Right lobe of liver (tissue), 6 donors: ENCODE results near the gene PCNT. TPM values are rescaled to one million over a fixed set of nuclear protein-coding genes. Genes with fewer than 3 reads are reported as not detected.

Experiments
- ATAC-seq, 4 donors: fragments of 200-7000 bp; cut with Tn5 transposase; one replicate each; pipeline ENCODE4 v1.9.1; 2020; ENCODE audit warnings: mild to moderate bottlenecking in 4 of 4, moderate library complexity in 4 of 4
- DNase-seq, 3 donors: peaks; one replicate each; pipeline ENCODE4 v3.0.0-alpha.2; 2020
- H3K27ac ChIP-seq, 3 donors: fragments of 200-600 bp; one replicate each; pipeline ENCODE4 v1.8.0; 2022
- H3K27me3 ChIP-seq, 2 donors: fragments of 200-600 bp; one replicate each; pipeline ENCODE4 v1.8.0; 2022
- H3K36me3 ChIP-seq, 4 donors: fragments of 200-600 bp; sonication (generic) in 1 of 4; one replicate each; pipeline versions ENCODE4 v1.5.1 to v1.8.0; 2017 to 2022; ENCODE audit warnings: control low read depth in 1 of 4
- H3K4me1 ChIP-seq, 4 donors: fragments of 200-600 bp; sonication (generic) in 1 of 4; one replicate each; pipeline versions ENCODE4 v1.5.1 to v1.8.0; 2017 to 2022; ENCODE audit warnings: control low read depth in 1 of 4
- H3K4me3 ChIP-seq, 3 donors: fragments of 200-600 bp; one replicate each; pipeline ENCODE4 v1.8.0; 2022
- H3K9me3 ChIP-seq, 4 donors: fragments of 200-600 bp; sonication (generic) in 1 of 4; one replicate each; pipeline versions ENCODE4 v1.5.1 to v1.8.0; 2017 to 2022; ENCODE audit warnings: control low read depth in 1 of 4
- CTCF ChIP-seq, 4 donors: fragments of 200-600 bp in 3 of 4; fragments of 450-650 bp in 1 of 4; IDR thresholded peaks; one replicate each; pipeline versions ENCODE4 v1.5.1 to v1.8.0; 2016 to 2022; ENCODE audit warnings: antibody characterized with exemption in 4 of 4, mild to moderate bottlenecking in 2 of 4
- POLR2A ChIP-seq: fragments of 450-650 bp; IDR thresholded peaks from one replicate; pipeline ENCODE4 v1.6.1; 2017; ENCODE audit warnings: antibody characterized with exemption, mild to moderate bottlenecking
- WGBS: methylation state at CpG from one replicate; pipeline ENCODE4 v1.1.6; 2018; ENCODE audit warnings: low coverage, low lambda C conversion rate; ENCODE audit not compliant: insufficient coverage; ENCODE audit errors: missing lambda C conversion rate; 5-methylcytosine and 5-hydroxymethylcytosine counted together
- intact Hi-C, 2 donors: fragments of 100-400 bp; cut with DNase I; formaldehyde crosslinking; loops; one replicate each; pipeline versions ENCODE4 v1.11.2 to v1.14.1; 2022
- total RNA-seq, 6 experiments: library from RNA; depleted of rRNA in 2 of 6; stranded (reverse); fragments of >200 nt in 2 of 6; fragmentation: NEBNext Ultra II Directional in 3 of 6; extraction: Animal tissue kit (Norgen Biotek cat#: 25700) in 3 of 6; gene quantifications; one replicate each; pipeline versions ENCODE4 v1.1.0 to v1.2.4, GENCODE V29; 2016 to 2023
- donor health status: DM: no; HTN: yes; CAD: no.
- donor health status: DM: no; HTN: no; CAD: no.
- donor health status: DM: no; HTN: no; CAD: no.
- donor health status: DM: no; HTN: yes; CAD: no.
- donor health status: DM: no; HTN: yes; CAD: no.

PCNT gene
- total RNA-seq, 6 experiments from 2014 or later, result 9.9 to 18.2 (median 14.1) TPM

DNA sequence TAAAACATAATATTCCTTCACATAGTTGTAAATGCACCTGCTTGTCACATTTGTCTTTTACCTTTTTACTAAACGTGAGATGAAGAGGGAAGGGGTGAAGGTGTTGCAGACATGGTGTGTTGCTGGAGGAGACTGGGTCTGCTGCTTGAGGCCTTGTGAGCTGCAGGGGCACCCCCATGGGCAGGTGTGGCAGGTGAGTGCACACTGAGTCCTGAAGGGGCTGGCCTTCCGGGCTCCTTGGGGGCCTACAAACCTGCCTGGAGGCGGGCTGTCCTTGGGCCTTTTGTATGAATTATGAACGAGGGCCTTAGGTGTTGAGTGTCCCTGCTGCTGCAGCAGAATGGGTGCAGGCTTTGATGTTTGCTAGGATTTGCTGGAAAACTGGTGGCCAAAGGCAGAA lies 3.8 kb downstream of the PCNT start:
- 75% methylated on average over 4 of the region's 4 CpGs for WGBS
- H3K9me3 ChIP-seq, result no peaks in the 10 kb centered on the region
- peaks cover 0 to 12% (median 5%) of the 10 kb centered on the region in 4 donors for H3K4me1 ChIP-seq
- no peak overlapping the region for H3K27ac ChIP-seq
- no peaks in the 10 kb centered on the region for H3K27me3 ChIP-seq
- ATAC-seq (no peak), DNase-seq (no peak)
- H3K4me3 ChIP-seq, result no peak overlapping the region
- H3K36me3 ChIP-seq, result peaks cover 0 to 19% (median 0%) of the 10 kb centered on the region in 4 donors
- TF ChIP-seq CTCF (IDR thresholded peaks at IDR 0.05), result no peak
- TF ChIP-seq POLR2A, result no peak
- intact Hi-C loops, result no loop called here

- Histone ChIP-seq H3K4me1 (peaks cover 0 to 7% (median 3%) of the 10 kb centered on the region in 4 donors), H3K4me3 (no peak overlapping the region), H3K36me3 (peaks cover 0 to 19% (median 0%) of the 10 kb centered on the region in 4 donors), H3K9me3 (no peaks in the 10 kb centered on the region), H3K27me3 (no peaks in the 10 kb centered on the region), H3K27ac (no peak overlapping the region)
- intact Hi-C loops, result no loop called here
- ATAC-seq (no peak), DNase-seq (no peak)
- 81% methylated on average over 5 of the region's 5 CpGs for WGBS
- no peak for TF ChIP-seq POLR2A
- no peak for TF ChIP-seq CTCF (IDR thresholded peaks at IDR 0.05)
These were observed 4.2 kb downstream of the PCNT start for GRCh38 chr21:46328151-46328550.

DNA sequence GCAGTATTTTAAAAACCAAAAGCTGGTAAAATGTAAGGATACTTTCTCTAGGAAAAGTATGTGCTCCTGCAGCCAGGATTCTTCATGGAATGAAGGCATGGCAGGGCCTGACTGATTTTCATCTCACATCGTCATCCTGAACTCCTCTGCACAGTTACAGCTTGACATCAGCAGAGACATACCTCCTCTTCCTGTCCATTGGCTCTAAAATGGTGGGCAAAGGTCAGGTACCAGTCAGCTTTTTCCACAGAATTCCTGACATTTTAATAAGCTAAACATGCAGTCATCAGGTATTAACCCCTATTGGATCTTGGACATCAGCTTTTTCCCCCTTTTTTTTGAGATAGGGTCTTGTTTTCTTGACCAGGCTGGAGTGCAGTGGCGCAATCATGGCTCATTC lies 5.8 kb downstream of the PCNT start:
- 85% methylated on average over 2 of the region's 2 CpGs for WGBS
- Histone ChIP-seq H3K27me3 (no peaks in the 10 kb centered on the region), H3K9me3 (no peaks in the 10 kb centered on the region), H3K27ac (no peak overlapping the region), H3K4me1 (peaks cover 0 to 7% (median 3%) of the 10 kb centered on the region in 4 donors), H3K36me3 (peaks cover 0 to 22% (median 0%) of the 10 kb centered on the region in 4 donors), H3K4me3 (no peak overlapping the region)
- ATAC-seq (no peak), DNase-seq (no peak)
- no peak for TF ChIP-seq CTCF (IDR thresholded peaks at IDR 0.05)
- intact Hi-C loops, result no loop called here

DNA sequence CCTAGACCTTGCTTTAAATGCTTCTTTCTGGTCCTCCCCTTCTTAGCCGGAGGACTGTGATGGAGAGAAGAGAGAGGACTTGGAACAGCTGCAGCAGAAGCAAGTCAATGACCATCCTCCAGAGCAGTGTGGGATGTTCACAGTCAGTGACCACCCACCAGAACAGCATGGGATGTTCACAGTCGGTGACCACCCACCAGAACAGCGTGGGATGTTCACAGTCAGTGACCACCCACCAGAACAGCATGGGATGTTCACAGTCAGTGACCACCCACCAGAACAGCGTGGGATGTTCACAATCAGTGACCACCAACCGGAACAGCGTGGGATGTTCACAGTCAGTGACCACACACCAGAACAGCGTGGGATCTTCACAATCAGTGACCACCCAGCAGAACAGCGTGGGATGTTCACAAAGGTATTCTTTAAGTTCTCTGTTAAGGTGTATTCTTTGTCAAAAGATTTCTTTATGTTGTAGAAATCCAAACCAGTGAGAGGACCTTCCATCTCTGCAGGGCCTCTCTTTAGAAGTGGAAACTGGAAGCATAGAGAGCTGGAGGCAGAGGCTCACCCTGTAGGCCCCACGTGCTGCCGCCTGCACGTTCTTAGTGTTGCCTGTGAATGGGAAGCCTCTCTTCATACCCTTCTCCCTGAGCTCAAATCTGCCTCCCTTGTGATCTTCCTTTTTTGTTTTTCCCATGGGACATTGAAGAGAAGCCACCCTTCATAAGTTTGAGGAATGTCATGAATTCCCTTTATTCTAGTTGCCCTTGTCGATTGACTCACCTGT lies 10.6 kb downstream of the PCNT start:
- intact Hi-C loops, result no loop called here

More for the DNA sequence above, 10.6 kb downstream of the PCNT start:
- DNase-seq, result no peak
- no peaks in the 10 kb centered on the region for H3K4me1 ChIP-seq
- no peak for TF ChIP-seq POLR2A
- no peak for TF ChIP-seq CTCF (IDR thresholded peaks at IDR 0.05)
- no peak for ATAC-seq
- H3K27ac ChIP-seq, result no peak overlapping the region
- WGBS, result 100% methylated on average over 1 of the region's 12 CpGs
- H3K9me3 ChIP-seq, result no peaks in the 10 kb centered on the region
- H3K36me3 ChIP-seq, result peaks cover 0 to 40% (median 6%) of the 10 kb centered on the region in 4 donors
- H3K4me3 ChIP-seq, result no peak overlapping the region
- H3K27me3 ChIP-seq, result no peaks in the 10 kb centered on the region
